ENCODE data around the gene STK38.

- TF ChIP-seq SRF (IDR thresholded peaks at IDR 0.05; ENCODE audit: low read depth) (no peak), EZH2 (IDR thresholded peaks at IDR 0.05) (no peak), CTCF (IDR thresholded peaks at IDR 0.05 in 2 of 3, conservative IDR thresholded peaks at IDR 0.05 in 1 of 3; ENCODE audit: borderline replicate concordance in 1 of 3, insufficient read depth in 1 of 3, low read depth in 2 of 3, low read length in 2 of 3) (no peak), POLR2AphosphoS5 (IDR thresholded peaks at IDR 0.05; ENCODE audit: low read depth, low read length) (no peak), EZH2phosphoT487 (IDR thresholded peaks at IDR 0.05; ENCODE audit: borderline replicate concordance) (no peak), JUND (IDR thresholded peaks at IDR 0.05) (no peak), ZNF274 (IDR thresholded peaks at IDR 0.05; ENCODE audit: low read depth, low read length) (no peak), ZFX (IDR thresholded peaks at IDR 0.05) (no peak), MAX (IDR thresholded peaks at IDR 0.05) (no peak), ELF1 (IDR thresholded peaks at IDR 0.05; ENCODE audit: borderline replicate concordance, low read depth) (no peak), POLR2A (IDR thresholded peaks at IDR 0.05; ENCODE audit: borderline replicate concordance, extremely low read depth, insufficient read depth, insufficient read length) (no peak), EGR1 (IDR thresholded peaks at IDR 0.05; ENCODE audit: low read depth) (no peak)
Observed at GRCh38 chr6:36445621-36446020, 101.7 kb downstream of the STK38 start.

Data from HCT116 (cell line).